Measurements from ENCODE around the gene BAHCC1.

Gene BAHCC1

DNA sequence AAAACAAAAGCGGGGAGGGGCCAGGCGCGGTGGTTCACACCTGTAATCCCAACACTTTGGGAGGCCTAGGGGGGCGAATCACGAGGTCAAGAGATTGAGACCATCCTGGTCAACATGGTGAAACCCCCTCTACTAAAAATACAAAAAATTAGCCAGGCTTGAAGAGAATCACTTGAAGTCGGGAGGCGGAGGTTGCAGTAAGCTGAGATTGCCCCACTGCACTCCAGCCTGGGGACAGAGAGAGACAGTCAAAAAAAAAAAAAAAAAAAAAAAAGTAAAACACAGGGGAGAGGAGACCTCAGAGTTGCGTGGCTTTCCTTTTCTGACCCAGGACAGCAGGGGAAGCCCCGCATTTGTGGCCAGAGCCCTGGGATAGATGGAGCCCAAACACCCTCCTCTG, 97.4 kb downstream of the BAHCC1 start:
- no peak for DNase-seq (ENCODE audit: low read depth)
- no peak overlapping the region for H3K4me3 ChIP-seq (ENCODE audit: low read length)
- TF ChIP-seq, protein P1, sequence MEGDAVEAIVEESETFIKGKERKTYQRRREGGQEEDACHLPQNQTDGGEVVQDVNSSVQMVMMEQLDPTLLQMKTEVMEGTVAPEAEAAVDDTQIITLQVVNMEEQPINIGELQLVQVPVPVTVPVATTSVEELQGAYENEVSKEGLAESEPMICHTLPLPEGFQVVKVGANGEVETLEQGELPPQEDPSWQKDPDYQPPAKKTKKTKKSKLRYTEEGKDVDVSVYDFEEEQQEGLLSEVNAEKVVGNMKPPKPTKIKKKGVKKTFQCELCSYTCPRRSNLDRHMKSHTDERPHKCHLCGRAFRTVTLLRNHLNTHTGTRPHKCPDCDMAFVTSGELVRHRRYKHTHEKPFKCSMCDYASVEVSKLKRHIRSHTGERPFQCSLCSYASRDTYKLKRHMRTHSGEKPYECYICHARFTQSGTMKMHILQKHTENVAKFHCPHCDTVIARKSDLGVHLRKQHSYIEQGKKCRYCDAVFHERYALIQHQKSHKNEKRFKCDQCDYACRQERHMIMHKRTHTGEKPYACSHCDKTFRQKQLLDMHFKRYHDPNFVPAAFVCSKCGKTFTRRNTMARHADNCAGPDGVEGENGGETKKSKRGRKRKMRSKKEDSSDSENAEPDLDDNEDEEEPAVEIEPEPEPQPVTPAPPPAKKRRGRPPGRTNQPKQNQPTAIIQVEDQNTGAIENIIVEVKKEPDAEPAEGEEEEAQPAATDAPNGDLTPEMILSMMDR (IDR thresholded peaks at IDR 0.05; ENCODE audit: insufficient read depth, low read depth, low read length, missing control alignments), result no peak

DNA sequence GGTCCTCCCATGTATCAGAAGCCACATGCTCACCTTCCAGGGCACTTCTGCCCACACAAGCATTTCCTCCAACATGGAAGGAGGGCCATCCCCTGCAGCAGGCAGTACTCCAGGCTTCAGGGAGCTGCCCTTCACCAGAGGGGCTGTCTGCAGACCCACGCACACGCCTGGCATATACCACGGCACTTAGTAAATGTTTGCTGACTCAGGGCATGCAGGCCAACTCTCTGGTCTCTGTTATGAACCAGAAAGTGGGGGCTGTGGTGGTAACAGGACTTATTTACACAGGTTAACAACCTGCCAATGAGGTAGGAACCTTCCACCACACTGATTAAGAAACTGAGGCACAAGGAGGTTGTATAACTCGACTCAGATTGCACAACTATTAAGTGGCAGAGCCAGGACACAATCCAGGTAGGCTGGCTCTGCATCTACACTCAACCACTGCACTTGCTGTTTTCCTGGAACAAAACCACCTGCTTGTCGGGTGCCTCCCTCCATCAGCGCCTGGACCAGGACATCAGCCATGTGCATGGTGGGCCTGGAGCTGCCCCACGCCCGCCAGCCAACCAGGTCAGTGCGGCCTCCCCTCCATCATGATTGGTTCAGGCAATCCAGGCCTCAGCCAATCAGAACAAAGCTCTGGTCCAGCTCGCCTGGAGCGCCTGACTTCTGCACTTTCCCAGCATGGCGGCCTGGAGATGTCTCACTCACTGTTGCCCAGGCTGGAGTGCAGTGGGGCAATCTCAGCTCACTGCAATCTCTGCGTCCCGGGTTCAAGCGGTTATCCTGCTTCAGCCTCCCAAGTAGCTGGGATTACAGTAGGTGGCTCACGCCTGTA, 98.2 kb downstream of the BAHCC1 start:
- DNase-seq (ENCODE audit: low read depth), result no peak
- TF ChIP-seq, protein P1 (IDR thresholded peaks at IDR 0.05; ENCODE audit: insufficient read depth, low read depth, low read length, missing control alignments), result no peak
- H3K4me3 ChIP-seq (ENCODE audit: low read length), result no peak overlapping the region

DNA sequence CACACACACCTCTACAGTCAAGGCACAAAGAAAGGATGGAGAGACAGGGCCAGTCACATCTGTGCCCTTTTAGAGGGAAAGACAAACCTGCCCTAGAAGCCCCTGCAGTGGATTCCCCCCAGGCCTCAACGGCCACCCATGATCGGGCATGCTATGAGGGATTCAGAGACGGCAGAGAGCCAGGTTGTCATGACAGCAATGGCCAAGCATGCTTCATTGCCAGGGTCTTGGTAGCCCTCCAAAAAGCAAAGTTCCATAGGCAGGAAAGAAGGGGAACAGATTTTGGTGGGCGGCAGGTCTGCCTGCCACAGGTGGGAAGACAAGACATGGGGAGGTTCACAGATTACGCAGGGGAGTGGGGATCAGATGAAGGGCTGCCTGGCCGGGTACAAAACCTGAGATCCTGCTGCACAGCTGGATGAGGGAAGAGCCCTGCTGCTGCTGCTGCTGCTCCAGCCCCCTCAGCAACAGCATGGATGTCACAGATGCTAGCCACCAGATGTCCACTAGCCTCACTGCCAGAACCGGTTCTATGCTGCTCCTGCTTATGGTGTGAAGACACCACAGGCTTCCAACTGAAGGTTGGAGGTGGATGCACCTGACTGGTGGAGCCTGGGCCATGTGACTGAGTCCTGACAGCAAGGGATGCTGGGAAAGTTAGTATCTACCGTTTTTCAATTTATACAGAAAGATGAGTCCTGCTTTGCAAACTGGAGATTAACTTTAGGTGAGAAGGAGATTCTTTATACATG, 99.5 kb downstream of the BAHCC1 start:
- no peak for DNase-seq (ENCODE audit: low read depth)
- TF ChIP-seq, protein P1 (IDR thresholded peaks at IDR 0.05; ENCODE audit: insufficient read depth, low read depth, low read length, missing control alignments), result no peak
- no peak overlapping the region for H3K4me3 ChIP-seq (ENCODE audit: low read length)

DNA sequence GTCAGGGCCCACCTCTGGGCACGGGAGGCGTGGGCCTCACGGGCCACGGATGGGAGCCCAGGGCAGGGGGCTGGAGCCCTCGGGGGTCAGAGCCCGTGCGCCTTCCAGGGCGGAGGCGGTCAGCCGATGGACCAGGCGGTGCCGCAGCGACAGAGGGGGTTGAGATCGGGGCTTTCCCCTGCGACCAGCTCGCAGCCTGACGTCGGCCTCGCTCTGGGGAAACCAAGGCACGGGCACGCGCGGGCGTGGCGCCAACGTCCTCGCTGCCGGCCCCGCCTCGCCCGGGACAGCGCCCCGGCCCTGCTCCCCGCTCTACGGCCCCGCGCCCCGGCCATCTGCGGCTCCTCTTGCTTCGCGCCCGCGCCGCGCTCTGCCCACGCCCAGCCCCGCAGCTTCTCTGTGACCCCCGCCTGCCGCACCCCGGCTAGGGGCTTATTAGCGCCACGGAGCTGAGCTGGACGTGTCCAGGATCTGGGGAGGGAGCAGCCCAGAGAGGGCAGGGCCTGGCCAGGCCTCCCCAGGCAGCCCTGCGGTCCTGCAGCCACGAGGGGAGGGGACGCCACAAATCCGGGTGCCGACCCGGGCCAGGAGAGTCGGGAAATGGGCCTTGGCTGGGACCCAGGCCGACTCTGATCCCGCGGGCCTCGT, 103.8 kb downstream of the BAHCC1 start:
- no peak overlapping the region for H3K4me3 ChIP-seq (ENCODE audit: low read length)
- no peak for DNase-seq (ENCODE audit: low read depth)
- TF ChIP-seq, protein P1 (IDR thresholded peaks at IDR 0.05; ENCODE audit: insufficient read depth, low read depth, low read length, missing control alignments), result no peak

DNA sequence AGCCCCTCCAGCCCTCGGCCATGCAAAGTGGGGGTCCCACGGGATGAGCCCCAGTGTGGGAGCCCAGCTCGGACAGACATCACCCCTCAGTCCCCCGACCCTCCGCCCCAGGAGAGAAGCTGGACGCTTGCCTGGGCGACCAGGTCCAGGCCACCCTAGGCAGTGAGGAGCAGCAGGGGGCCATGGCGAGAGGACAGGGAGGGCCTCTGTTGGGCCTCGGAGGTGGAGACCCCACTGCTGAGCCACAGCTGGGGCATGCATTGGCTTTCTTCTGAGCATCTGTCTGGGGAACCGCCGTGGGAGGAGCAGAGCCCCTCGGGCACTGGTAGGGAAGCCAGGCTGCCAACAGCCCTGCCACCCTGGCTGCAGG, 104.3 kb downstream of the BAHCC1 start:
- no peak overlapping the region for H3K4me3 ChIP-seq (ENCODE audit: low read length)
- DNase-seq (ENCODE audit: low read depth), result no peak
- TF ChIP-seq, protein P1 (IDR thresholded peaks at IDR 0.05; ENCODE audit: insufficient read depth, low read depth, low read length, missing control alignments), result no peak

GRCh38 chr17:81500047-81500446, 104.8 kb downstream of the BAHCC1 start:
- TF ChIP-seq, protein P1 (IDR thresholded peaks at IDR 0.05; ENCODE audit: insufficient read depth, low read depth, low read length, missing control alignments), result no peak
- no peak overlapping the region for H3K4me3 ChIP-seq (ENCODE audit: low read length)
- DNase-seq (ENCODE audit: low read depth), result no peak
